Right lobe of liver (tissue), 6 donors: ENCODE measurements around the gene MACF1. TPM values are rescaled to one million over a fixed set of nuclear protein-coding genes. Genes with fewer than 3 reads are reported as not detected.

Experiments used
- ATAC-seq, 4 donors: fragments of 200-7000 bp; cut with Tn5 transposase; one replicate each; pipeline ENCODE4 v1.9.1; 2020; ENCODE audit warnings: mild to moderate bottlenecking in 4 of 4, moderate library complexity in 4 of 4
- DNase-seq, 3 donors: peaks; one replicate each; pipeline ENCODE4 v3.0.0-alpha.2; 2020
- H3K27ac ChIP-seq, 3 donors: fragments of 200-600 bp; one replicate each; pipeline ENCODE4 v1.8.0; 2022
- H3K27me3 ChIP-seq, 2 donors: fragments of 200-600 bp; one replicate each; pipeline ENCODE4 v1.8.0; 2022
- H3K36me3 ChIP-seq, 4 donors: fragments of 200-600 bp; sonication (generic) in 1 of 4; one replicate each; pipeline versions ENCODE4 v1.5.1 to v1.8.0; 2017 to 2022; ENCODE audit warnings: control low read depth in 1 of 4
- H3K4me1 ChIP-seq, 4 donors: fragments of 200-600 bp; sonication (generic) in 1 of 4; one replicate each; pipeline versions ENCODE4 v1.5.1 to v1.8.0; 2017 to 2022; ENCODE audit warnings: control low read depth in 1 of 4
- H3K4me3 ChIP-seq, 3 donors: fragments of 200-600 bp; one replicate each; pipeline ENCODE4 v1.8.0; 2022
- H3K9me3 ChIP-seq, 4 donors: fragments of 200-600 bp; sonication (generic) in 1 of 4; one replicate each; pipeline versions ENCODE4 v1.5.1 to v1.8.0; 2017 to 2022; ENCODE audit warnings: control low read depth in 1 of 4
- POLR2A ChIP-seq: fragments of 450-650 bp; IDR thresholded peaks from one replicate; pipeline ENCODE4 v1.6.1; 2017; ENCODE audit warnings: antibody characterized with exemption, mild to moderate bottlenecking
- WGBS: methylation state at CpG from one replicate; pipeline ENCODE4 v1.1.6; 2018; ENCODE audit warnings: low coverage, low lambda C conversion rate; ENCODE audit not compliant: insufficient coverage; ENCODE audit errors: missing lambda C conversion rate; 5-methylcytosine and 5-hydroxymethylcytosine counted together
- intact Hi-C, 2 donors: fragments of 100-400 bp; cut with DNase I; formaldehyde crosslinking; loops; one replicate each; pipeline versions ENCODE4 v1.11.2 to v1.14.1; 2022
- total RNA-seq, 6 experiments: library from RNA; depleted of rRNA in 2 of 6; stranded (reverse); fragments of >200 nt in 2 of 6; fragmentation: NEBNext Ultra II Directional in 3 of 6; extraction: Animal tissue kit (Norgen Biotek cat#: 25700) in 3 of 6; gene quantifications; one replicate each; pipeline versions ENCODE4 v1.1.0 to v1.2.4, GENCODE V29; 2016 to 2023
- TF ChIP-seq, protein P1 (sequence below), 4 donors: fragments of 200-600 bp in 3 of 4; fragments of 450-650 bp in 1 of 4; IDR thresholded peaks; one replicate each; pipeline versions ENCODE4 v1.5.1 to v1.8.0; 2016 to 2022; ENCODE audit warnings: antibody characterized with exemption in 4 of 4, mild to moderate bottlenecking in 2 of 4
- donor health status: DM: no; HTN: yes; CAD: no.
- donor health status: DM: no; HTN: no; CAD: no.
- donor health status: DM: no; HTN: no; CAD: no.
- donor health status: DM: no; HTN: yes; CAD: no.
- donor health status: DM: no; HTN: yes; CAD: no.

MACF1 gene
- total RNA-seq, 6 experiments from 2014 or later: 78.4 to 141 (median 100) TPM

DNA sequence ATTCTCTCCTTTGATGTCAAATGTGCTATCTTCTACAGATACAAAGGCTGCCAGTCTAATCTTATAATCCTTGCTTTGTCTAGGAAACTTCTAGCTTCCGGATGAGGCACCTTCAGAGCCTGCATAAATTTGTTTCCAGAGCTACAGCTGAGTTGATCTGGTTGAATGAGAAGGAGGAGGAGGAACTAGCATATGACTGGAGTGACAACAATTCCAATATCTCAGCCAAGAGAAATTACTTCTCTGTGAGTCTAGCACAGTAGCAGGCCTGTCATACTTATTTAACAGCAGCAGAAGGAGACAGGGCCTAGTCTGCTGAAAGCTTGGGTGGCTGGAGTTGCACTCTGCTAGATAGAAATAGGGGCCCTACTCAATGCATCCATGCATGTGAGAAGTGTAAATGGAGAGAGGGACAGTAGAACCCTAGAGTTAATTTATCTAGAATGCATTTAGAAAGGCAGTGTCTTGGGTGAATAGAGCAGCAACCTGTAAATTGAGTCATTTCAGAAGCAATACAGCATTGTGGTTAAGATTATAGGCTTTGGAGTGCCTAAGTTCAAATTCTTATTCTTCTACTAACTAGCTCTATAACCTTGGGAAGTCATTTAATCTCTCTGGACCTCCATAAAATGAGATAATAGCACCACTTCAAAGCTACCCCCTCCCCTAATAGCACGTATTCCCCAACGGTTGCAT is 89.0 kb downstream of the MACF1 start:
- ATAC-seq (no peak), DNase-seq (no peak)
- Histone ChIP-seq H3K27ac (no peak overlapping the region), H3K36me3 (peaks cover 10 to 76% (median 37%) of the 10 kb centered on the region in 4 donors), H3K9me3 (no peaks in the 10 kb centered on the region), H3K27me3 (no peaks in the 10 kb centered on the region), H3K4me3 (no peak overlapping the region), H3K4me1 (no peaks in the 10 kb centered on the region)
- intact Hi-C loops: no loop called here
- TF ChIP-seq, protein P1, sequence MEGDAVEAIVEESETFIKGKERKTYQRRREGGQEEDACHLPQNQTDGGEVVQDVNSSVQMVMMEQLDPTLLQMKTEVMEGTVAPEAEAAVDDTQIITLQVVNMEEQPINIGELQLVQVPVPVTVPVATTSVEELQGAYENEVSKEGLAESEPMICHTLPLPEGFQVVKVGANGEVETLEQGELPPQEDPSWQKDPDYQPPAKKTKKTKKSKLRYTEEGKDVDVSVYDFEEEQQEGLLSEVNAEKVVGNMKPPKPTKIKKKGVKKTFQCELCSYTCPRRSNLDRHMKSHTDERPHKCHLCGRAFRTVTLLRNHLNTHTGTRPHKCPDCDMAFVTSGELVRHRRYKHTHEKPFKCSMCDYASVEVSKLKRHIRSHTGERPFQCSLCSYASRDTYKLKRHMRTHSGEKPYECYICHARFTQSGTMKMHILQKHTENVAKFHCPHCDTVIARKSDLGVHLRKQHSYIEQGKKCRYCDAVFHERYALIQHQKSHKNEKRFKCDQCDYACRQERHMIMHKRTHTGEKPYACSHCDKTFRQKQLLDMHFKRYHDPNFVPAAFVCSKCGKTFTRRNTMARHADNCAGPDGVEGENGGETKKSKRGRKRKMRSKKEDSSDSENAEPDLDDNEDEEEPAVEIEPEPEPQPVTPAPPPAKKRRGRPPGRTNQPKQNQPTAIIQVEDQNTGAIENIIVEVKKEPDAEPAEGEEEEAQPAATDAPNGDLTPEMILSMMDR (IDR thresholded peaks at IDR 0.05): no peak
- TF ChIP-seq POLR2A: no peak
- 83% methylated on average over 3 of the region's 3 CpGs for WGBS

DNA sequence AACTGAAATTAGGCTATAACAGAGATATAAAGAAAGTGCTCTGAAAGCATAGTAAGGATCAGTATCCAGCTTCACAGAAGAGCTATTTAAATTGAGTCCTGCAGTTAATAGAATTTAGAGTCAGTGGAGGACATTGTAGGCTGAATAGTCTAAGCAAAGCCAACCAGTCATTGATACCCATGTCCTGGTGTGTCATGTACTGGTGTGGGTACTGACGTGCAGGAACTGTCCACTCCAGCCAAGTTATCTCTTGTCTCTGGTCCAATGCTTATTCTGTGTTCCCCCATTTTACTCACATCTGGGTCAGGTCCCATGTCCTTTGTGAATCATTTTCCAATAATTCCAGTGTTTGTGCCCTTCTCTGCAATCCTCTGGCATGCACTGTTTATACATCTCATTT is 90.0 kb downstream of the MACF1 start:
- H3K27me3 ChIP-seq: no peaks in the 10 kb centered on the region
- no peak for DNase-seq
- H3K4me1 ChIP-seq: no peaks in the 10 kb centered on the region
- intact Hi-C loops: no loop called here
- no peak overlapping the region for H3K4me3 ChIP-seq
- no peaks in the 10 kb centered on the region for H3K9me3 ChIP-seq
- TF ChIP-seq, protein P1 (IDR thresholded peaks at IDR 0.05): no peak
- no peak for TF ChIP-seq POLR2A
- peaks cover 13 to 77% (median 34%) of the 10 kb centered on the region in 4 donors for H3K36me3 ChIP-seq
- ATAC-seq: peak in 3 of 4 donors; percentile 24 to 53 (median 47)
- H3K27ac ChIP-seq: no peak overlapping the region
- WGBS: 33% methylated on average over 1 of the region's 1 CpG

DNA sequence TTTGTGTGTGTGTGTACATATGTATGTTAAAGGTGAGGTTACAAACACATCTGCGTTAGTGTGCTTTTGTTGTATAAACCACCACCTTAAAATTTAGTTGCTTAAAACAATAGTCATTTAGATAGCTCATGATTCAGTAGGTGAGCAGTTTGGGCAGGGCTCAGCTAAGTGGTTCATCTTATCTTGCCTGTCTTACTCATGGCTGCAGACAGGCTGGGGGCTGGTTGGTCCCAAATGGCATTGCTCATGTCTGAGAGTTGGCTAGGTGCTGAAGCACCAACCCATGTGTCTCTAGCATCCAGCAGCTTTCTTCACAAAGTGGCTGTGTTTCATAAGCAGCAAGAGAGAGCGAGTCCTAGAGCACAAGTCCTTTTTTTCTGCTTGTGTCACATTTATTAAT is 91.4 kb downstream of the MACF1 start:
- intact Hi-C loops: no loop called here
- DNase-seq (no peak), ATAC-seq (no peak)
- Histone ChIP-seq H3K27me3 (no peaks in the 10 kb centered on the region), H3K36me3 (peaks cover 18 to 91% (median 42%) of the 10 kb centered on the region in 4 donors), H3K9me3 (no peaks in the 10 kb centered on the region), H3K4me3 (no peak overlapping the region), H3K4me1 (no peaks in the 10 kb centered on the region), H3K27ac (no peak overlapping the region)
- WGBS: 100% methylated on average over 2 of the region's 2 CpGs
- no peak for TF ChIP-seq POLR2A
- TF ChIP-seq, protein P1 (IDR thresholded peaks at IDR 0.05): no peak

DNA sequence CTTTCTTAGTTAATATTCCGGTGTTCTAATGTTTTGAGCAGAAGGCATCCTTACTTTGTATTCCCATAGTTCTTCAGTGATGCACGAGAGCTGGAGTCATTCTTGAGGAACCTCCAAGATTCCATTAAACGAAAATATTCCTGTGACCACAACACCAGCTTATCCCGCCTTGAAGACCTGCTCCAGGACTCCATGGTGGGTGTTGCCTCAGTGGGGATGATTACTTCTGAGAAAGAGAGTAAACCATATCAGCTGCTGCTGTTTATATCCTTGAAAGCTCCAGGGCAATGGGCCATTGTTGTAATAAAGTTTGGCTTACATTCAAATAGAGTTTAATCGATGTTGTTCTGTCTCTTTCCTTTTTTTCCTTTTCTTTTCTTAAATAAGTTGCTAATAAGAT is 93.1 kb downstream of the MACF1 start:
- ATAC-seq: no peak
- intact Hi-C loops: no loop called here
- WGBS: 46% methylated on average over 5 of the region's 5 CpGs
- H3K9me3 ChIP-seq: no peaks in the 10 kb centered on the region
- H3K4me1 ChIP-seq: no peaks in the 10 kb centered on the region
- no peak for DNase-seq
- H3K27ac ChIP-seq: no peak overlapping the region
- no peaks in the 10 kb centered on the region for H3K27me3 ChIP-seq
- H3K4me3 ChIP-seq: no peak overlapping the region
- peaks cover 18 to 96% (median 46%) of the 10 kb centered on the region in 4 donors for H3K36me3 ChIP-seq
- TF ChIP-seq, protein P1 (IDR thresholded peaks at IDR 0.05): no peak
- no peak for TF ChIP-seq POLR2A
